ENCODE data around the gene CCDC154.

DNA sequence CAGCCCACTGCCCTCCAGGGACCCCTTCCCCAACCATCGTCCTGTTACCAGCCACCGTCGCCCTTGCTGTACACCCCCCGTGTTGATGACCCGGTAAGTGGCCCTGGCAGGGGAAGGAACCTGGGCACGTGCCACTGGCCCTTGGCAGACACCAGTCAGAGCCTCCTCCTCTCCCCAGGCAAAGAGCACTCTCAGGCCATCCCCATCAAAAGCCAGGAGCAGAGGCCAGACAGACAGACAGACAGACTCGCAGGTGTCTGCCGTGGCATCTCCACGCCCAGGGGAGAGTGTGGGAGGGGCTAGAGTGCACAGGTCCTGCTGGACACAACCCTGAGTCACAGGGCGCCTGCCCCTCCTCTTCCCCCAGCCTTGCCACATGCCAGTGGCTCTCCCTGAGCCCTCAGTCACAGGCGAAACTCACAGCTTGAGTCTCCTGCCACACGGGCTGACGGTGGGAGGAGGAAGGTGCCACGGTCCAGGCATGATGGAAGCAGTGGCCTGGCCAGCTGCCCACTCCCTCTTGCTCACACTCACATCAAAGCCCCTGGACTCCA, 22.7 kb upstream of the CCDC154 start:
- TF ChIP-seq POLR2AphosphoS5 (IDR thresholded peaks at IDR 0.05) = no peak
- TF ChIP-seq, protein P1, sequence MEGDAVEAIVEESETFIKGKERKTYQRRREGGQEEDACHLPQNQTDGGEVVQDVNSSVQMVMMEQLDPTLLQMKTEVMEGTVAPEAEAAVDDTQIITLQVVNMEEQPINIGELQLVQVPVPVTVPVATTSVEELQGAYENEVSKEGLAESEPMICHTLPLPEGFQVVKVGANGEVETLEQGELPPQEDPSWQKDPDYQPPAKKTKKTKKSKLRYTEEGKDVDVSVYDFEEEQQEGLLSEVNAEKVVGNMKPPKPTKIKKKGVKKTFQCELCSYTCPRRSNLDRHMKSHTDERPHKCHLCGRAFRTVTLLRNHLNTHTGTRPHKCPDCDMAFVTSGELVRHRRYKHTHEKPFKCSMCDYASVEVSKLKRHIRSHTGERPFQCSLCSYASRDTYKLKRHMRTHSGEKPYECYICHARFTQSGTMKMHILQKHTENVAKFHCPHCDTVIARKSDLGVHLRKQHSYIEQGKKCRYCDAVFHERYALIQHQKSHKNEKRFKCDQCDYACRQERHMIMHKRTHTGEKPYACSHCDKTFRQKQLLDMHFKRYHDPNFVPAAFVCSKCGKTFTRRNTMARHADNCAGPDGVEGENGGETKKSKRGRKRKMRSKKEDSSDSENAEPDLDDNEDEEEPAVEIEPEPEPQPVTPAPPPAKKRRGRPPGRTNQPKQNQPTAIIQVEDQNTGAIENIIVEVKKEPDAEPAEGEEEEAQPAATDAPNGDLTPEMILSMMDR (IDR thresholded peaks at IDR 0.05) = no peak
- TF ChIP-seq POLR2A (IDR thresholded peaks at IDR 0.05; ENCODE audit: low read depth) = no peak

All from esophagus muscularis mucosa (tissue), 3 donors.